Coronary artery (tissue), 2 donors: ENCODE measurements around the gene RING1.

Source experiments
- DNase-seq: peaks from one replicate; pipeline ENCODE4 v3.0.0-alpha.2; 2017; ENCODE audit warnings: low spot score
- H3K27ac ChIP-seq, 2 donors: fragments of 200-600 bp; sonication (generic); one replicate each; pipeline ENCODE4 v1.5.1; 2016 to 2019
- H3K4me3 ChIP-seq: fragments of 200-600 bp; sonication (generic); 2 replicates; pipeline ENCODE4 v1.5.1; 2016; ENCODE audit warnings: mild to moderate bottlenecking, moderate library complexity
- TF ChIP-seq, protein P1 (sequence below): fragments of 200-600 bp; sonication (generic); IDR thresholded peaks from one replicate; pipeline ENCODE4 v1.5.1; 2019; ENCODE audit warnings: antibody characterized with exemption

RING1 gene

DNA sequence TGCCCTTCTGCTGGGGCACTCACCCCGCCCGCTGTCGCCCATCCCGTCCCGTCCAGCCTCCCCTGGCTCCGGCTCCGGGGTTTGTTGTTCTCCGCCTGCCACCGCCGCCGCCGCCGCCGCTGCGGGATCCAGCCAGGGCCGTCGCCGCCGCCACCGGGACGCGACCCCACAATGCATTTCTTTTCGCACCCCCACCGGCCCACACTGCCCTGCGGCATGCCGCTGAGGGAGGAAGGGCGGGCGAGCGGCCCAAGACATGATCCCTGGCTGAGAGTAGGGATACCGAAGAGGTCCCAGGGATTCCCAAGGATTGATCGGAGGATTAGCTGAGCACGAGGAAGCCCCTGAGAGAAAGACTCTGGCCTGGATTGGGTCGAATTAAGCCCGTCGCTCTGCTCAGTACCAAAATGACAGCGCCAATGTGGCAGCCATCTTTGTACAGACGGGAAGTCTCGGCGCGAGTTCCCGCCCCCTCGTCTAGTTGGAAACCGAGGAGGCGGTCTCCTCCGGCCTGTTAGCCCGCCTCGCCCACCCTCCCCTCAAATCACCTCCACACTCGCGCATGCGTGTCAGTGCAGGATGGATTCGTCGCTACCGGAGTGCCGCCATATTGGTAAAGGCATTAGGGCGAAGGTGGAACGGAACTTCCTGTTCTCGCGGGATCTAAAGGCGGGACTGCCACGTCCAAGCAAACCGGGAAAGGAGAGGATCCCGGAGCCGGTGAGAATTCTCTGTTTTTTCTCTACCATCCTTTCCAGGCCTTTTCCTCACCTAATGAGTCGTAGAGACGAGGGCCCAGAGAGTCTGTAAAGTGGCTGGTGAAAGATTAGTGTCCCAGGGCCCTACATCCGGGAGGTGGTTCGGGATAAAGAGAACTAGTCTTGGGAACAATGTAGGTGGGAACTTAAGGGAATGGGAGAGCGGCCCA, 7.8 kb upstream of the RING1 start, which contains the start of the genes RXRB and SLC39A7:
RXRB (minus strand) TSS at position 447 of the 928 bp plus-strand sequence; CDS start at position 258, 189 bp downstream.
SLC39A7 (plus strand) TSS at position 649 of the 928 bp plus-strand sequence. CDS start 379 bp downstream, outside the sequence.
- Histone ChIP-seq H3K4me3 (peak within 1 kb of the TSS; percentile 83), H3K27ac (peak within 1 kb of the TSS; percentile 94 to 97)
- TF ChIP-seq, protein P1, sequence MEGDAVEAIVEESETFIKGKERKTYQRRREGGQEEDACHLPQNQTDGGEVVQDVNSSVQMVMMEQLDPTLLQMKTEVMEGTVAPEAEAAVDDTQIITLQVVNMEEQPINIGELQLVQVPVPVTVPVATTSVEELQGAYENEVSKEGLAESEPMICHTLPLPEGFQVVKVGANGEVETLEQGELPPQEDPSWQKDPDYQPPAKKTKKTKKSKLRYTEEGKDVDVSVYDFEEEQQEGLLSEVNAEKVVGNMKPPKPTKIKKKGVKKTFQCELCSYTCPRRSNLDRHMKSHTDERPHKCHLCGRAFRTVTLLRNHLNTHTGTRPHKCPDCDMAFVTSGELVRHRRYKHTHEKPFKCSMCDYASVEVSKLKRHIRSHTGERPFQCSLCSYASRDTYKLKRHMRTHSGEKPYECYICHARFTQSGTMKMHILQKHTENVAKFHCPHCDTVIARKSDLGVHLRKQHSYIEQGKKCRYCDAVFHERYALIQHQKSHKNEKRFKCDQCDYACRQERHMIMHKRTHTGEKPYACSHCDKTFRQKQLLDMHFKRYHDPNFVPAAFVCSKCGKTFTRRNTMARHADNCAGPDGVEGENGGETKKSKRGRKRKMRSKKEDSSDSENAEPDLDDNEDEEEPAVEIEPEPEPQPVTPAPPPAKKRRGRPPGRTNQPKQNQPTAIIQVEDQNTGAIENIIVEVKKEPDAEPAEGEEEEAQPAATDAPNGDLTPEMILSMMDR: no peak
- peak; percentile 99 for DNase-seq

DNA sequence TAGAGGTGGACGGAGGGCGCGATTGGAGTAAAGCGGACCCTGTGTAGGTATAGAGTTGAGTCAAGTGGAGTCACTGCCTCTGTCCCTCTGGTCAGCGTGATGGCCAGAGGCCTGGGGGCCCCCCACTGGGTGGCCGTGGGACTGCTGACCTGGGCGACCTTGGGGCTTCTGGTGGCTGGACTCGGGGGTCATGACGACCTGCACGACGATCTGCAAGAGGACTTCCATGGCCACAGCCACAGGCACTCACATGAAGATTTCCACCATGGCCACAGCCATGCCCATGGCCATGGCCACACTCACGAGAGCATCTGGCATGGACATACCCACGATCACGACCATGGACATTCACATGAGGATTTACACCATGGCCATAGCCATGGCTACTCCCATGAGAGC, 7.2 kb upstream of the RING1 start:
- Histone ChIP-seq H3K27ac (peak overlapping the region; percentile 94 to 97), H3K4me3 (peak overlapping the region; percentile 83)
- peak; percentile 74 for DNase-seq
- TF ChIP-seq, protein P1: no peak

DNA sequence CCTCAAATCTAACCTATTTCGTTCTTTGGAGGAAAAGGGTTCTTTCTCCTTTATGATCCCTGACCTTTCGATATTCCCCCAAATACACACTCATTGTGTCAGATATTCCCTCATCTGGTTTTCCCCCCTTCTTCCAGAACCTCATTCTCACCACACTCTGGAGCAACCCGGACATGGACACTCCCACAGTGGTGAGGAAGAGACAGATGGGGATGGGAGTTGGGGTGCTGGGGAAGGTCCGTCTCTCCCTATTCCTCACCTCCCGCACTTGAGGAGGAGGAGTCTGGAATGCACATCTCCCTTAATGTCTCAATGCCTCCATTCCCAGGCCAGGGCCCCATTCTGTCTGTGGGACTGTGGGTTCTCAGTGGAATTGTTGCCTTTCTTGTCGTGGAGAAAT, 6.4 kb upstream of the RING1 start:
- peak overlapping the region; percentile 83 for H3K4me3 ChIP-seq
- peak overlapping the region in 1 of 2 donors; percentile 97 for H3K27ac ChIP-seq
- DNase-seq: peak; percentile 61
- TF ChIP-seq, protein P1: no peak

DNA sequence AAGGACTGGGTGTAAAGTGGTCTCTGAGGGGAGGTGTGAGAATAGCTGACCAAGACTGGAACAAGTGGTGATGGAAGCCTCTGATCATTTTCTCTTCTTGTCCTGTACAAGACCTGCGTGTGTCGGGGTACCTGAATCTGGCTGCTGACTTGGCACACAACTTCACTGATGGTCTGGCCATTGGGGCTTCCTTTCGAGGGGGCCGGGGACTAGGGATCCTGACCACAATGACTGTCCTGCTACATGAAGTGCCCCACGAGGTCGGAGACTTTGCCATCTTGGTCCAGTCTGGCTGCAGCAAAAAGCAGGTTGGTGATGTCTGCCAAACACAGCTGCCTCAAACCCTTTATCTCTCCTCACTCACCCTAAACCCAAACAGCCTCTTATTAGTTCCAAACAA, 5.5 kb upstream of the RING1 start:
- TF ChIP-seq, protein P1: no peak
- H3K4me3 ChIP-seq: no peak overlapping the region
- no peak for DNase-seq
- no peak overlapping the region for H3K27ac ChIP-seq

DNA sequence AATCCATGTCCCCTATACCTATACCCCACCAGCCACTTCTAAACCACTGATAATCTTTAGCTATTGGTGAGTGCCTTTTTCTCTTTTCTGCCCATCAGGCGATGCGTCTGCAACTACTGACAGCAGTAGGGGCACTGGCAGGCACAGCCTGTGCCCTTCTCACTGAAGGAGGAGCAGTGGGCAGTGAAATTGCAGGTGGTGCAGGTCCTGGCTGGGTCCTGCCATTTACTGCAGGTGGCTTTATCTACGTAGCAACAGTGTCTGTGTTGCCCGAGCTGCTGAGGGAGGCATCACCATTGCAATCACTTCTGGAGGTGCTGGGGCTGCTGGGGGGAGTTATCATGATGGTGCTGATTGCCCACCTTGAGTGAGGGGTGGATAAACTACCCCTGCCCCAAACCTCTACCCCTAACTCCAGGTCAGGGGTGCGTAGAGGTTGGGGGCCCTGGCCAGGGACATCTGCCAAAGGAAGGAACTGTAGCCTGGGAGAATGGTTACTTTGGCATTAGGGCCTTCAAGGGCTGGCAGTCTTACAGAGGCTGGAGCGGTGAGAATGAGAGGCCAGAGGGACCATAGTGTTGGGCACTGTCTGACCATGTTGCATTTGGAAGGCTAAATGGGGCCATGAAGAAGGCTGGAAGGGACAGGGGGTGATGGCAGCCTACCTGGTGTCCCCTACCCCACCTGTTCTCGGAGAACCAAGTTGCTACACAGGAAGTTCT, 4.7 kb upstream of the RING1 start:
- Histone ChIP-seq H3K4me3 (no peak overlapping the region), H3K27ac (no peak overlapping the region)
- DNase-seq: no peak

DNA sequence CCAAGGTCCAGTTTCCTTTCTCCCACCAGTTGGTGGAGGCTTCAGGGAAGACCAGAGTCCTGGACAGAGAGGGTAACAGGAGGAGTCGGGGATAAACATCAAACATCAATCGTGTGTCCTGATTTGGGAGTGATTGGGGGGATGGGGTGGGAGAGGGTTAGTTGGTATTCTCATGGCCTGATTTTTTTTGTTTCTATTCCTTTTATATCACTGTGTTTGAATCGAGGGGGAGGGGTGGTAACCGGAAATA, 4.2 kb upstream of the RING1 start:
- Histone ChIP-seq H3K4me3 (peak overlapping the region; percentile 80), H3K27ac (no peak overlapping the region)
- no peak for DNase-seq
- TF ChIP-seq, protein P1: no peak

More for the DNA sequence above, 4.7 kb upstream of the RING1 start:
- TF ChIP-seq, protein P1: no peak
